HS-27A (cell line): ENCODE data around the gene CPA1.

Source experiments
- DNase-seq: peaks from one replicate; pipeline ENCODE4 v3.0.0-alpha.2; 2012; ENCODE audit warnings: low read depth, missing footprints

Gene CPA1

GRCh38 chr7:130426564-130426963 lies 46.3 kb downstream of the CPA1 start:
- DNase-seq, result no peak

- no peak for DNase-seq
Observed at GRCh38 chr7:130429019-130429418, 48.7 kb downstream of the CPA1 start.

- no peak for DNase-seq
Observed at GRCh38 chr7:130430115-130430514, 49.8 kb downstream of the CPA1 start.

- DNase-seq, result no peak
Observed at GRCh38 chr7:130430841-130431666, 50.8 kb downstream of the CPA1 start.

GRCh38 chr7:130432886-130433285 lies 52.6 kb downstream of the CPA1 start:
- DNase-seq, result no peak

GRCh38 chr7:130433301-130433700 lies 53.0 kb downstream of the CPA1 start:
- no peak for DNase-seq

GRCh38 chr7:130435311-130435854 lies 55.1 kb downstream of the CPA1 start:
- no peak for DNase-seq

- no peak for DNase-seq
Observed at GRCh38 chr7:130436253-130436652, 56.0 kb downstream of the CPA1 start.
